NCI-H82 treated with DMSO at 0.1 percent for 48 hours (cell line): Measurements from ENCODE around the gene FOXF1.

ENCODE experiments used
- DNase-seq: peaks from one replicate; lab custom pipeline; 2025; ENCODE audit not compliant: unreplicated experiment; lab: John Stamatoyannopoulos, UW

The FOXF1 gene

GRCh38 chr16:86492267-86492960, 17.9 kb upstream of the FOXF1 start:
- DNase-seq, result no peak

GRCh38 chr16:86492961-86493629, 17.2 kb upstream of the FOXF1 start:
- DNase-seq, result no peak

- DNase-seq, result no peak
Observed at GRCh38 chr16:86494039-86494564, 16.2 kb upstream of the FOXF1 start.

- DNase-seq, result no peak
Observed at GRCh38 chr16:86494565-86495356, 15.6 kb upstream of the FOXF1 start.

- no peak for DNase-seq
Observed at GRCh38 chr16:86495357-86495701, 15.0 kb upstream of the FOXF1 start.

GRCh38 chr16:86495756-86496261, 14.5 kb upstream of the FOXF1 start:
- no peak for DNase-seq

GRCh38 chr16:86496262-86496928, 13.9 kb upstream of the FOXF1 start:
- DNase-seq, result no peak

GRCh38 chr16:86496929-86497461, 13.3 kb upstream of the FOXF1 start:
- no peak for DNase-seq

- DNase-seq, result no peak
Observed at GRCh38 chr16:86497551-86498021, 12.7 kb upstream of the FOXF1 start.

- DNase-seq, result no peak
Observed at GRCh38 chr16:86498155-86498670, 12.1 kb upstream of the FOXF1 start.

GRCh38 chr16:86498671-86499439, 11.5 kb upstream of the FOXF1 start:
- no peak for DNase-seq

- no peak for DNase-seq
Observed at GRCh38 chr16:86499440-86499786, 10.9 kb upstream of the FOXF1 start.

- no peak for DNase-seq
Observed at GRCh38 chr16:86499889-86500707, 10.2 kb upstream of the FOXF1 start.

- no peak for DNase-seq
Observed at GRCh38 chr16:86500708-86501510, 9.4 kb upstream of the FOXF1 start.

- no peak for DNase-seq
Observed at GRCh38 chr16:86501989-86502855, 8.1 kb upstream of the FOXF1 start.

- DNase-seq, result no peak
Observed at GRCh38 chr16:86502856-86503748, 7.2 kb upstream of the FOXF1 start.
